Calu3 (cell line): Measurements from ENCODE around the gene TTC28. TPM values are rescaled to one million over a fixed set of nuclear protein-coding genes. Genes with fewer than 3 reads are reported as not detected.
"Not testable (repeated sequence)": the region's sequence is repeated elsewhere in the genome, so short reads cannot be mapped to it uniquely, and the experiment has no call there.

Experiments used
- BruUV-seq: library from RNA; stranded (reverse); fragments of 400-500 nt; replicated peaks from 2 replicates; lab custom pipeline; 2021; lab: Mats Ljungman, UMichigan
- CTCF ChIA-PET: fragments of 300-600 bp; sonication (Branson Sonifier 250); formaldehyde crosslinking; loops from one replicate; lab custom pipeline; 2022; ENCODE audit warnings: antibody characterized with exemption; lab: Charles Lee
- DNase-seq: peaks from one replicate; pipeline ENCODE4 v3.0.0; 2022
- H3K27ac Mint-ChIP-seq: one replicate; pipeline ENCODE4 v1.8.0; 2022; ENCODE audit warnings: mixed read lengths; ENCODE audit not compliant: unreplicated experiment
- H3K27me3 Mint-ChIP-seq: one replicate; pipeline ENCODE4 v1.8.0; 2022; ENCODE audit warnings: mixed read lengths; ENCODE audit not compliant: unreplicated experiment
- H3K36me3 Mint-ChIP-seq: one replicate; pipeline ENCODE4 v1.8.0; 2022; ENCODE audit warnings: mild to moderate bottlenecking, moderate library complexity, mixed read lengths; ENCODE audit not compliant: insufficient read depth, unreplicated experiment
- H3K4me1 Mint-ChIP-seq: one replicate; pipeline ENCODE4 v1.8.0; 2022; ENCODE audit warnings: mild to moderate bottlenecking, low read depth, mixed read lengths; ENCODE audit not compliant: unreplicated experiment
- H3K4me3 Mint-ChIP-seq: one replicate; pipeline ENCODE4 v1.8.0; 2022; ENCODE audit warnings: mild to moderate bottlenecking, low read depth, moderate library complexity, mixed read lengths; ENCODE audit not compliant: unreplicated experiment
- H3K9me3 Mint-ChIP-seq: one replicate; pipeline ENCODE4 v1.8.0; 2022; ENCODE audit warnings: low read depth, mixed read lengths; ENCODE audit not compliant: unreplicated experiment
- intact Hi-C: fragments of 100-400 bp; cut with micrococcal nuclease; formaldehyde crosslinking; loops from one replicate; pipeline ENCODE4 v1.10.0; 2022; ENCODE audit not compliant: unreplicated experiment
- total RNA-seq: library from RNA; stranded (reverse); gene quantifications from 2 replicates; pipeline ENCODE4 v1.2.3, GENCODE V29; 2022
- TF ChIP-seq, protein P1 (sequence below): fragments of 200-600 bp; IDR thresholded peaks from one replicate; pipeline ENCODE4 v1.8.0; 2022; ENCODE audit warnings: antibody characterized with exemption; ENCODE audit not compliant: unreplicated experiment

The TTC28 gene
- total RNA-seq, 1 experiment from 2014 or later = 5.2 TPM

DNA sequence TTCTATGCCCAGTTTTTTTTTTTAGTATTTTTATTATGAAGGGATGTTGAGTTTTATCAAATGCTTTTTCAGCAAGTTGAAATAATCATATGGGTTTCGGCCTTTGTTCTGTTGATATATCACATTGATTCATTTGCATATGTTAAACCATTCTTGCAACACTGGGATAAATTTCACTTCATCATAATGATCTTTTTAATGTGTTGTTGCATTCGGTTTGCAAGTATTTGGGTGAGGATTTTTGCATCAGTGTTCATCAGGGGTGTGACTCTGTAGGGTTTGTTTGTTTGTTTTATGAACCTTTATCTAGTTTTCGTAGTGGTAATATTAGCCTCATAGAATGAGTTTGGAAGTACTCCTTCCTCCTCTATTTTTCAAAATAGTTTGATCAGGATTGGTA, 103.5 kb downstream of the TTC28 start:
- H3K9me3 Mint-ChIP-seq = no peaks in the 10 kb centered on the region
- intact Hi-C loops = no loop called here
- TF ChIP-seq, protein P1, sequence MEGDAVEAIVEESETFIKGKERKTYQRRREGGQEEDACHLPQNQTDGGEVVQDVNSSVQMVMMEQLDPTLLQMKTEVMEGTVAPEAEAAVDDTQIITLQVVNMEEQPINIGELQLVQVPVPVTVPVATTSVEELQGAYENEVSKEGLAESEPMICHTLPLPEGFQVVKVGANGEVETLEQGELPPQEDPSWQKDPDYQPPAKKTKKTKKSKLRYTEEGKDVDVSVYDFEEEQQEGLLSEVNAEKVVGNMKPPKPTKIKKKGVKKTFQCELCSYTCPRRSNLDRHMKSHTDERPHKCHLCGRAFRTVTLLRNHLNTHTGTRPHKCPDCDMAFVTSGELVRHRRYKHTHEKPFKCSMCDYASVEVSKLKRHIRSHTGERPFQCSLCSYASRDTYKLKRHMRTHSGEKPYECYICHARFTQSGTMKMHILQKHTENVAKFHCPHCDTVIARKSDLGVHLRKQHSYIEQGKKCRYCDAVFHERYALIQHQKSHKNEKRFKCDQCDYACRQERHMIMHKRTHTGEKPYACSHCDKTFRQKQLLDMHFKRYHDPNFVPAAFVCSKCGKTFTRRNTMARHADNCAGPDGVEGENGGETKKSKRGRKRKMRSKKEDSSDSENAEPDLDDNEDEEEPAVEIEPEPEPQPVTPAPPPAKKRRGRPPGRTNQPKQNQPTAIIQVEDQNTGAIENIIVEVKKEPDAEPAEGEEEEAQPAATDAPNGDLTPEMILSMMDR = no peak
- no TSS peak for BruUV-seq
- no peaks in the 10 kb centered on the region for H3K36me3 Mint-ChIP-seq
- CTCF ChIA-PET = no interaction called here
- H3K4me1 Mint-ChIP-seq = no peaks in the 10 kb centered on the region
- DNase-seq = no peak
- no peak overlapping the region for H3K4me3 Mint-ChIP-seq
- no peak overlapping the region for H3K27ac Mint-ChIP-seq
- peaks cover 13% of the 10 kb centered on the region for H3K27me3 Mint-ChIP-seq

DNA sequence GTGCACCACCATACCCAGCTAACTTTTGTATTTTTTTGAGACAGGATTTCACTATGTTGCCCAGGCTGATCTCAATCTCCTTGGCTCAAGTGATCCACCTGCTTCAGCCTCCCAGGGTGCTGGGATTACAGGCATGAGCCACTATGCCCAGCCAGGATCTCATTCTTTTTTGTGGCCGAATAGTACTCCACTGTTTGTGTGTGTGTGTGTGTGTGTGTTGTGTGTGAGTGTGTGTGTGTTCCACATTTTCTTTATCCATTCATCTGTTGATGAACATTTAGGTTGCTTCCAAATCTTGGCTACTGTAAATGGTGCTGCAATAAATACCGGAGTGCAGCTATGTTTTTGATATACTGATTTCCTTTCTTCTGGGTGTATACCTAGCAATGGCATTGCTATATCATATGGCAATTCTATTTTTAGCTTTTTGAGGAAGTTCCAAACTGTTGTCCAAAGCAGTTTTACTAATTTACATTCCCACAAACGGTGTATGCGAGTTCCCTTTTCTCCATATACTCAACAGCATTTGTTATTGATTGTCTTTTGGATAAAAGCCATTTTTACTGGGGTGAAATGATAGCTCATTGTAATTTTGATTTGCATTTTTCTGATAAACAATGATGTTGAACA, 105.4 kb downstream of the TTC28 start:
- TF ChIP-seq, protein P1 = no peak
- H3K27me3 Mint-ChIP-seq = peaks cover 13% of the 10 kb centered on the region
- H3K4me1 Mint-ChIP-seq = no peaks in the 10 kb centered on the region
- intact Hi-C loops = no loop called here
- H3K9me3 Mint-ChIP-seq = no peaks in the 10 kb centered on the region
- CTCF ChIA-PET = no interaction called here
- no TSS peak for BruUV-seq
- DNase-seq = no peak
- H3K27ac Mint-ChIP-seq = no peak overlapping the region
- no peaks in the 10 kb centered on the region for H3K36me3 Mint-ChIP-seq
- H3K4me3 Mint-ChIP-seq = no peak overlapping the region

DNA sequence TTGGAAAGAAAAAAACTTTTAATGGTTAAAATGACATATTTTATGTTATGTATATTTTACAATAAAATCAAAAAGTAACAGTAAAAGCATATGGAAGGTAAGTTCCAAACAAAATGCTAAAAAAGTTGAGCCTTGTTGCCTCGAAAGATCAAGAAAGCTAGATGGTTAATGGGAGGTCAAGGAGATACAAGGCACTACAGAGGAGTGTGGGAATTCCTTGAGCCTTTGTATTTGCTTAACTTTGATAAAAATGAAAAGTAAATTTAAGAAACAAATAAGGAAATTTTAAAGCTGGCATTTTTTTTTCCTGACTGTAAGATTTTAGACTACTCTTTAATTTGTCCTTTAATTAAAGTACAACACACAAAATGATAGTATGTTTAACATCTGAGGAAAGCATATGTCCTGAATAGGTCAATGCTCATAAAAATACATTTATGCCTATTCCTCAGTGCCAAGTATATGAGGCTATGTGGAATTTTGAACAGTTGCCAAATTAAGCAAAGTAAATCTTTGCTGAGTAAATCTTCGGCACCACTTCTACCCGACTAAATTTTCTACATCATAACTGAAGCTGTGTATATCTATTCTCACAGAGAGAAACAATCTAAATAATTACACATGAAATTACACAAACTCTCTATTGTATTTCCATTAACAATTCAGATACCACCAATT, 108.8 kb downstream of the TTC28 start:
- TF ChIP-seq, protein P1 = no peak
- Mint-ChIP-seq H3K4me3 (no peak overlapping the region), H3K9me3 (no peaks in the 10 kb centered on the region), H3K27ac (no peak overlapping the region), H3K36me3 (no peaks in the 10 kb centered on the region), H3K4me1 (no peaks in the 10 kb centered on the region), H3K27me3 (peaks cover 13% of the 10 kb centered on the region)
- CTCF ChIA-PET = no interaction called here
- BruUV-seq = no TSS peak
- intact Hi-C loops = no loop called here
- no peak for DNase-seq

DNA sequence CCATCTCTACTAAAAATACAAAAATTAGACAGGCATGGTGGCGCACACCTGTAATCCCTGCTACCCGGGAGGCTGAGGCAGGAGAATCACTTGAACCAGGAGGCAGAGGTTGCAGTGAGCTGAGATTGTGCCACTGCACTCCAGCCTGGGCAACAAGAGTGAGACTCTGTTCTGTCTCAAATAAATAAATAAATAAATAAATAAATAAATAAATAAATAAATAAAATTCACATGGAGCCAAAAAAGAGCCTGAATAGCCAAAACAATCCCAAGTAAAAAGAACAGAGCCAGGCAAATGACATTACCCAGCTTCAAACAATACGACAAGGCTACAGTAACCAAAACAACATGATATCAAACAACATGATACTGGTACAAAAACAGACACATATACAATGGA, 110.7 kb downstream of the TTC28 start:
- H3K4me1 Mint-ChIP-seq, H3K36me3 Mint-ChIP-seq, CTCF ChIA-PET, H3K4me3 Mint-ChIP-seq, H3K27ac Mint-ChIP-seq, intact Hi-C loops, BruUV-seq, H3K9me3 Mint-ChIP-seq, DNase-seq, H3K27me3 Mint-ChIP-seq: not testable (repeated sequence)

DNA sequence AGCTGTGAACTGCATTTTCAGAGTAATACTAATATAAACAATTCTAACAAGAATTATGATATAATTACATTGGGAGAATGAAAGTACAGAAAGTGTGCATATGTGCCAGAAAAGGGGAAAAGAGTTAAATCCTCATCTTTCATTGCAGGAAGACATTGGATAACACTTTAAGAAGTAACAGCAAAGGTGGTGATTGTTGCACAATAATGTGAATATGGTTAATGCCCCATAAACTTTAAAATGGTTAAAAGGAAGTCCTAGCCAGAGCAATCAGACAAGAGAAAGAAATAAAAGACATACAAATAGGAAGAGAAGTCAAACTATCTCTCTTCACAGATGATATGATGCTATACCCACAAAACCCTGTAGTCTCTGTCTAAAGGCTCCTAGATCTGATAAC, 111.5 kb downstream of the TTC28 start:
- TF ChIP-seq, protein P1 = no peak
- H3K4me3 Mint-ChIP-seq = no peak overlapping the region
- CTCF ChIA-PET = no interaction called here
- no peak overlapping the region for H3K27ac Mint-ChIP-seq
- intact Hi-C loops = no loop called here
- no peaks in the 10 kb centered on the region for H3K36me3 Mint-ChIP-seq
- no TSS peak for BruUV-seq
- H3K27me3 Mint-ChIP-seq = peaks cover 10% of the 10 kb centered on the region
- no peaks in the 10 kb centered on the region for H3K4me1 Mint-ChIP-seq
- no peak for DNase-seq
- H3K9me3 Mint-ChIP-seq = no peaks in the 10 kb centered on the region

DNA sequence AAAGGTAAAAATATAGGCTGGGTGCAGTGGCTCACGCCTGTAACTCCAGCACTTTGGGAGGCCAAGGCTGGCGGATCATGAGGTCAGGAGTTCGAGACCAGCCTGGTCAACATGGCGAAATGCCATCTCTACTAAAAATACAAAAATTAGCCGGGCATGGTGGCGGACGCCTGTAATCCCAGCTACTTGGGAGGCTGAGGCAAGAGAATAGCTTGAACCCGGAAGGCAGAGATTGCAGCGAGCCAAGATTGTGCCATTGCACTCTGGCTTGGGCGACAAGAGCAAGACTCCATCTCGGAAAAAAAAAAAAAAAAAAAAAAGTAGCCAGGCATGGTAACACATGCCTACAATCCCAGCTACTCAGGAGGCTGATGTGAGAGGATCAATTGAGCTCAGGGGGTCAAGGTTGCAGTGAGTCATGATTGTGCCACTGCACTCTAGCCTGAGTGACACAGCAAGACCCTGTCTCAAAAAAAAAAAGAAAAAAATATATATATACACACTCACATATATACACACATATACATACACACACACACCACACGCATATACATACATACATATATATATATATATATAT, 112.6 kb downstream of the TTC28 start:
- H3K4me3 Mint-ChIP-seq, DNase-seq, H3K27ac Mint-ChIP-seq, H3K9me3 Mint-ChIP-seq, H3K4me1 Mint-ChIP-seq, intact Hi-C loops, H3K27me3 Mint-ChIP-seq, H3K36me3 Mint-ChIP-seq, BruUV-seq: not testable (repeated sequence)
- CTCF ChIA-PET = interaction anchor here (0.7 kb wide), 2 partner anchors 182 to 445 kb away, joined by 5 to 7 read pairs; no protein-coding TSS in a partner anchor
